ENCODE results near the gene SSRP1. TPM values are rescaled to one million over a fixed set of nuclear protein-coding genes. Genes with fewer than 3 reads are reported as not detected.
"Not testable (repeated sequence)": the region's sequence is repeated elsewhere in the genome, so short reads cannot be mapped to it uniquely, and the experiment has no call there.

SSRP1 gene
- total RNA-seq, 2 experiments from 2014 or later = 318 to 332 TPM

DNA sequence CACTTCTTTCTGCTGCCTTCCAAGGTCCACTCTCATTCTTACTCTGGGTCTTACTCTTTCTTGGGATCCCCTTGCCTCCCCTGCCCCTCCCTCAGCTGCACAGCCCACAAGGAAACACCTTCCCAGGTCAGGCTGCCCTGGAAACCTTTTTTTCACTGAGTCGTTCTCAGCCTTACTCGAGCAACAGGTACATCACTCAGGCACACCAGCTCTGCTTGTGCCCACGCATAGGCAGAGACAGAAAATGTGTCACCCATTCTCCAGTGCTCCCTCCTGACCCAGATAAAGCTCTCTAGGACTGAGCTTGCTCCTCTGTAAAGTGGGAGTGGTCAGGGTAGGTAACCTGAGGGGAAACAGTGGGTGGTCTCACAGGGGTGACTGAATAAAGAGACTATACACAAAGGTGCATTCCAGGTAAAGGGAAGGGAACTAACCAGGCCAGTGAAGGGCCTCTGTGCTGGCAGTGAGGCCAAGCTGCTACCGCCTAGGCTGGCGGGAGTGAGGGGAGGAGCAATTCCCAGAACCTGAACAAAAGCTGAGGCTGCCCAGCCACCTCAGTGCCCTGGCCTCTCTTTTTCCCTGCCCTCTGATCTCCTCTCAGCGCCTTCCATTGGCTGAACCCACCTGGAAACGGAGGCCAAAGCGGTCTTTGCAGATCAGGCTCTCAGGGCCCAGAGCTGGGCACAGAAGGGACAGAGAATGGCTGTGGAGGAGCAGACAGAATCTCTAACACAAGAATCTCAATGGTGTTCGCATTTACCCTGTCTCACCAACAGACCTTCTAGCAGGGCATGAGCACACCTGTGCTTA is 29.4 kb upstream of the SSRP1 start:
- Mint-ChIP-seq H3K9me3 (no peaks in the 10 kb centered on the region), H3K4me3 (no peak overlapping the region), H3K27ac (no peak overlapping the region), H3K36me3 (no peaks in the 10 kb centered on the region), H3K27me3 (peaks cover 5% of the 10 kb centered on the region), H3K4me1 (no peaks in the 10 kb centered on the region)
- no peak for DNase-seq

DNA sequence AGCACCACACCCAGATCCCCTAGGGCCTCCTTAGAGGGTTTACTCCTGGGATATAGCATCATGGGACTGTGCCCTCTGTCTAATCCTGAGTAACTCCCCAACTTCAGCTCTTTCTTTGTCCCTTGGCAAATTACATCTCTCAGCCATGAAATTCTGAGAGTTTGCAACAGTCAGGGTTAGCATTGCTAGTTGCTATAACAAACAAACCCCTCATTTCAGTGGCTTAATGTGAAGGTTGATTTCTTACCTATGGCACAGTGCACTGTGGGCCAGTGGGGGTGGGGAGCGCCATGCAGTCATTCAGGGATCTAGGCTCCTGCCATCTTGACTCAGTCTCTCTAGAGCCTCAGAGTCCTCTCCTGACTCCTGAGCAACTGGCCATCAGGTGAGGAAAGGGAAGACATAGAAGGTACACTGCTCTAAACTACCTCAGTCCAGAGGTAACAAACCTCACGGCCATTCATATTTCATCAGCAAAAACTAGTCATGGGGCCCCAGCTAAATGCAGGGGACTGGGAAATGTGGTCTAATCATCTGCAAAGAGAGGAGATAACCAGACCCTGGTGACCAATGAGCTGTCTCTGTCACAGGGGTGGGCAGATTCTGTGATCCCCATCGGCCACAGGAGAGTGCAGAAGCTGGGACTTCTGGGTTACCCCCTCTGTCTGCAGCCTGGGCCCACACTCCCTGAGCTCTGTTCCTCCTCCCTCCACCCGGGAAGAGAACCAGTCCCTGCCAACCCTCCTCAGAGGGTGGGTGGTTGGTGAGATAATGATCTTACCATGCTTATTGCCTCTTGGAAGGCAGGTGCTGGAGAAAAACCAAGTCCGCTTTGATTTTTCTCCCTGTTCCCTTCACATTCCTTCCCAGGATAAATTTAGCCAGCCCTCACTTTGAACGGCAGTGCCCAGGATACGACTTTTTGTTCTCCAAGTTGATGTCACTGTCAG is 27.7 kb upstream of the SSRP1 start:
- H3K27me3 Mint-ChIP-seq = peaks cover 5% of the 10 kb centered on the region
- no peaks in the 10 kb centered on the region for H3K36me3 Mint-ChIP-seq
- no peak for DNase-seq
- H3K4me3 Mint-ChIP-seq = no peak overlapping the region
- H3K27ac Mint-ChIP-seq = no peak overlapping the region
- no peaks in the 10 kb centered on the region for H3K4me1 Mint-ChIP-seq
- no peaks in the 10 kb centered on the region for H3K9me3 Mint-ChIP-seq

DNA sequence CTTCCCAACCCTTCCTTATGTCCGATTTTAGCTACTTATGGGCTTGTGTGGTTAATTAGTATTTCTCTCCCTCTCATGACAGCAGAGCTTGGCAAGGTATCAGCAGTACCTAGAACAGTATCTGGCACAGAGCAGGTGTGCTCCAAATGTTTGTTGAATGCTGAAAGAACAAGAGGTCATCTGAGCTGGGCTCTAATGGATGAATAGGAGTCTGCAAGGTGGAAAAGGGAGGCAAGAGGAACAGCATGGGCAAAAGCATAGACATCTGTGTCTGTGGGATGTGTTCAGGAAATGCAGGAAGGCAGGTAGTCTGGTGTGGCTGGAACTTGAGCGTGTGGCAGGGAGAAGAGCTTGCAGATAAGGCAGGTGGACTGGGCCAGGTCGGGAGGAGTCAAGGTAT is 26.2 kb upstream of the SSRP1 start:
- H3K4me3 Mint-ChIP-seq = no peak overlapping the region
- H3K27ac Mint-ChIP-seq = no peak overlapping the region
- no peaks in the 10 kb centered on the region for H3K36me3 Mint-ChIP-seq
- H3K9me3 Mint-ChIP-seq = no peaks in the 10 kb centered on the region
- peaks cover 5% of the 10 kb centered on the region for H3K27me3 Mint-ChIP-seq
- no peak for DNase-seq
- no peaks in the 10 kb centered on the region for H3K4me1 Mint-ChIP-seq

DNA sequence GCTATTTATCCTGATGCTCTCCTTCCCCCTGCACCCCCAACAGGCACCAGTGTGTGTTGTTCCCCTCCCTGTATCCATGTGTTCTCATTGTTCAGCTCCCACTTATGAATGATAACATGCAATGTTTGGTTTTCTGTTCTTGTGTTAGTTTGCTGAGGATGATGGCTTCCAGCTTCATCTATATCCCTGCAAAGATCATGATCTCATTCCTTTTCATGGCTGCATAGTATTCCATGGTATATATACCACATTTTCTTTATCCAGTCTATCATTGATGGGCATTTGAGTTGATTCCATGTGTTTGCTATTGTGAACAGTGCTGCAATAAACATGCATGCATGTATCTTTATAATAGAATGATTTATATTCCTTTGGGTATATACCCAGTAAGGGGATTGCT is 25.7 kb upstream of the SSRP1 start:
- not testable (repeated sequence) for H3K27me3 Mint-ChIP-seq, H3K4me1 Mint-ChIP-seq, H3K36me3 Mint-ChIP-seq, H3K4me3 Mint-ChIP-seq, DNase-seq, H3K9me3 Mint-ChIP-seq, H3K27ac Mint-ChIP-seq

DNA sequence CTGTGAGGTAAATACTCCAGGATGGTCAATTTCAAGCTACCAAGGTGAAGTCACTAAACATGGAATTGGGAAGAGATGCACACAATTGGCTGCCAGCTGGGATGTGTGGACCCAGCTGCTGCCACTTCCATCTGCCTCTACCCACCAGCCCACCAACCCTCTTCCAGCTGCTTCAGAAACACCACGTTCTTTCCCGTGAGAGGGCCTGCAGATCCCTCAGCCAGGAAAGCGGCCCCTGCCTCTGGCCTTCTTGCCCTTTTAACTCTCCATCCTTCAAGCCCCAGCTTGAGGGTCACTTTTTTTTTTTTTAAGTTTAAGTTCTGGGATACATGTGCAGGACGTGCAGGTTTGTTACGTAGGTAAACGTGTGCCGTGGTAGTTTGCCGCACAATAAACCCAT is 25.3 kb upstream of the SSRP1 start:
- Mint-ChIP-seq H3K4me3 (no peak overlapping the region), H3K27ac (no peak overlapping the region), H3K4me1 (peaks cover 3% of the 10 kb centered on the region), H3K9me3 (no peaks in the 10 kb centered on the region), H3K27me3 (peaks cover 5% of the 10 kb centered on the region), H3K36me3 (no peaks in the 10 kb centered on the region)
- DNase-seq = no peak

DNA sequence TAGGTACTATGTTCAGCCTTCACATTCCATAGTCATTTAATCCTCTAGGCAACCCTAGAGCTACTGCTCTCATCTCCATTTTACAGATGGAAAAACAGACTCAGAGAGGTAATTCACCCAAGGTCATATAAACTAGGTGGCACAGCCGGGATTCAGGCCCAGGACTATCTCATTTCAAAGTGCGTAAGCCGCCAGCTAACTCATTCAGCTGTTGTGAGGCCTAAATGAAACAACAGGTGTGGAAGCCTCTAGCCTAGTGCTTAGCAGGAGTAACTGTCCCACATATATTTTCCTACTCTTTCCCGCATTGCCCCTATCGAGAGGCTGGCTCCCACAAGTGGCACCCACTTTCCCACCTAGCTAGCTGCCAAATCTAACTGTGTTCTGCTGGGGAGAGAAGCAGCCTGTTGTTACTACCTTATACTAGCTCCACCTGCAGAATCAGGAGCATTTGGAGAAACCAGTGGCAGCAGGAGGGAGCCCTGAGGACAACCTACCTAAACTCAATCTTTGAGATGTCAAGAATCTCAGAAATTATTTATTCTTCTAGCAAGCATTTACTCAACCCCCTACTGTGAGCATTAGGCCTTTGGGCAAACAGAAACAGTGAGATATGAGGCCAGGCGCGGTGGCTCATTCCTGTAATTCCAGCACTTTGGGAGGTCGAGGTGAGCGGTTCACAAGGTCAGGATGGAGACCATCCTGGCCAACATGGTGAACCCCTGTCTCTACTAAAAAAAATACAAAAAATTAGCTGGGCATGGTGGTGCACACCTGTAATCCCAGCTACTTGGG is 24.4 kb upstream of the SSRP1 start:
- H3K27ac Mint-ChIP-seq = no peak overlapping the region
- no peaks in the 10 kb centered on the region for H3K36me3 Mint-ChIP-seq
- DNase-seq = no peak
- peaks cover 5% of the 10 kb centered on the region for H3K27me3 Mint-ChIP-seq
- no peaks in the 10 kb centered on the region for H3K9me3 Mint-ChIP-seq
- H3K4me3 Mint-ChIP-seq = no peak overlapping the region
- H3K4me1 Mint-ChIP-seq = peaks cover 3% of the 10 kb centered on the region

DNA sequence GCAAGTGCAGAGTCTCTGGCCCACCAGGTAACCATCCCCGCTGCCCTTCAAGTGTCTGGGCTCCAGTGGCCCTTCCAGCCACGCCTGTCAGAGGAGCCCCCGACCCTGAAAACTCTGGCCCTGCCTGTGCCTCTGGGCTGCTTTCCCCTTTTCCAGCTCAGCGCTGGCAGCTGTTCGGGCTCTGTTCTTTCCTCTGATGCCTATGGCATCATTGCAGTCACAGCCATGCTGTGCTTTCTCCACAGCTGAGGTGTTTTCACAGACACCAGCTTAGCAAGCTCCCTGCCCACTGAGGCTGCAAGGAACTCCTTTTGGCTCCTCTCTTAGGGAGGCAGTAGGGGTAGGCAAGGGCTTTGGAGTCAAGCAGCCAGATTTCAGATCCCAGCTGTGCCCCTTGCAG is 23.7 kb upstream of the SSRP1 start:
- Mint-ChIP-seq H3K9me3 (no peaks in the 10 kb centered on the region), H3K27me3 (peaks cover 10% of the 10 kb centered on the region), H3K4me1 (peaks cover 3% of the 10 kb centered on the region), H3K4me3 (no peak overlapping the region), H3K36me3 (no peaks in the 10 kb centered on the region), H3K27ac (no peak overlapping the region)
- no peak for DNase-seq

DNA sequence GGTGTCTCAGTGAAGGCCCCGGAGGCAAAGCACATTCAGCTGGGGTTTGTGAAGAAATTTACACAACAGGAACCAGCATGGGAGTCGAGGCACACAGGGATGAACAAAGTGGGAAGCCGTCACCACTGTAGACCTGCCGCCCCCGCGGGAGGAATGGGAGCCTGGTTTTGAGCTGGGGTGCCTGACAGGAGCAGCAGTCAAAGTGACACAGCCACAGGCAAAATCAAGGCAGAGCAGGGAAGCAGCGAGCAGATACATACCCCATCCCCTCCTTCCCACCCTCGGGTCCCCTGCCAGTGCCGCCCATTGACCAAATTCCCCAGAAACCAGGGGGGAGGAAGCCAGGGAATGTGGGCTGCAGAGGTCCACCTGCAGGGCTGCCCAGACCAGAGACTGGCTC is 23.3 kb upstream of the SSRP1 start:
- DNase-seq = no peak
- Mint-ChIP-seq H3K36me3 (no peaks in the 10 kb centered on the region), H3K27me3 (peaks cover 11% of the 10 kb centered on the region), H3K27ac (no peak overlapping the region), H3K4me3 (no peak overlapping the region), H3K4me1 (peaks cover 3% of the 10 kb centered on the region), H3K9me3 (no peaks in the 10 kb centered on the region)

DNA sequence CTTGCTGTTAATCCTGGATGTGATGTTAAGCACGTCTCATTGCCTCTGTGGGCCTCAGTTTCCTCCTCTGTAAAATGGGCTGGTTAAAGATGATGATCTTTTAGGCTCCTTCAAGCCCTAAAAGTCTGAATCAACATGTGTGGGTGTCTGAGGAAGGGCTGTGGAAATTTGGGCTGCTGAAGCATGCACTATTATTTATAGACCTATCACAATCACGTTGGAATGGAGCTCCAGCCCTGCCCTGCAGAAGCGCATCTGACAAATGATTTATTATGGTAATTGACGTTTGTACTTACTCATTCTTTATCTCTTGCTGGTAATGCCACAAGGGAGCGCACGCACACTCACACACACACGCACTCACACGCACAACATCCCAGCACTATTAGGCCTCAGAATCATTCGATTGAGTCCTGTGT is 22.9 kb upstream of the SSRP1 start:
- no peaks in the 10 kb centered on the region for H3K36me3 Mint-ChIP-seq
- H3K27me3 Mint-ChIP-seq = peaks cover 11% of the 10 kb centered on the region
- H3K4me3 Mint-ChIP-seq = no peak overlapping the region

DNA sequence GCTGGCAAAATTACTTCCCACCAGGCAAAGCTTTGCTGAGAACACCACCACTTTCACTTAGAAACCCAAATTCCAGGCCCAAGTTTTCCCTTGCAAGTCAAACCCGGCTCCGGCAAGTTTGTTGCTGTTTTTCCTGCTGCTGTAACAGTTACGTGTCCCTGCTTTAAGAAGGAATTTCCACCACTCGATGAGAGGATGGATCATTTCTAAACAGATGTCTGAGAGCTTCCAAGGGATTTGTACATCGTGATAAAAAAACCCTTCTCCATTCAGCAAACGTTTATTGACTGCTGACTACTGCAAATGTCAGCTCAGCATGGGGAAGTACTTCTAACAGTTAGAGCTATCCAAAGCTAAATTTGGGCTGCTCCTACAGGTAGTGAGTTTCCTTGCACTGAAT is 22.2 kb upstream of the SSRP1 start:
- no peaks in the 10 kb centered on the region for H3K36me3 Mint-ChIP-seq
- no peaks in the 10 kb centered on the region for H3K9me3 Mint-ChIP-seq
- peaks cover 3% of the 10 kb centered on the region for H3K4me1 Mint-ChIP-seq
- DNase-seq = no peak
- H3K27me3 Mint-ChIP-seq = peaks cover 7% of the 10 kb centered on the region
- H3K27ac Mint-ChIP-seq = no peak overlapping the region
- no peak overlapping the region for H3K4me3 Mint-ChIP-seq

More for the DNA sequence above, 22.9 kb upstream of the SSRP1 start:
- H3K27ac Mint-ChIP-seq = no peak overlapping the region
- no peaks in the 10 kb centered on the region for H3K9me3 Mint-ChIP-seq
- peaks cover 3% of the 10 kb centered on the region for H3K4me1 Mint-ChIP-seq
- DNase-seq = no peak

DNA sequence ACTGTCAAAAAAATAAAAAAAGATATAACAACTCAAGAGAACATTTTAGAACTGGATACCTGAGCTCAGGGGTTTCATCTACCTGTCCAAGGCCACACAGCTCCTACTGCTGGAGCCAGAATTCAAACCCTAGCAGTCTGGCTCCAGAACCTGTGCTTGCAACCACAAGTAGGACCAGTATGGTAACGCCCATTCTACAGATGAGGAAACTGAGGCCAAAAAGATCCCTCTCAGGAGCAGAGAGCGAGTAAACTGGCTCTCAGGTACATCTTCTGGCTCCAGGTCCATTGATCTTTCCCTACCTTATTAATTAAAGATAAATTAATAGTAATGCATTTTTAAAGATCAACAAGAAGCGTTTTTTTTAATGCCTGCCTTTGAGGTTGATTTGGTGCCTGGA is 21.6 kb upstream of the SSRP1 start:
- H3K4me1 Mint-ChIP-seq = peaks cover 3% of the 10 kb centered on the region
- H3K27me3 Mint-ChIP-seq = peaks cover 7% of the 10 kb centered on the region
- no peak overlapping the region for H3K27ac Mint-ChIP-seq
- no peaks in the 10 kb centered on the region for H3K9me3 Mint-ChIP-seq
- no peaks in the 10 kb centered on the region for H3K36me3 Mint-ChIP-seq
- no peak for DNase-seq
- no peak overlapping the region for H3K4me3 Mint-ChIP-seq

DNA sequence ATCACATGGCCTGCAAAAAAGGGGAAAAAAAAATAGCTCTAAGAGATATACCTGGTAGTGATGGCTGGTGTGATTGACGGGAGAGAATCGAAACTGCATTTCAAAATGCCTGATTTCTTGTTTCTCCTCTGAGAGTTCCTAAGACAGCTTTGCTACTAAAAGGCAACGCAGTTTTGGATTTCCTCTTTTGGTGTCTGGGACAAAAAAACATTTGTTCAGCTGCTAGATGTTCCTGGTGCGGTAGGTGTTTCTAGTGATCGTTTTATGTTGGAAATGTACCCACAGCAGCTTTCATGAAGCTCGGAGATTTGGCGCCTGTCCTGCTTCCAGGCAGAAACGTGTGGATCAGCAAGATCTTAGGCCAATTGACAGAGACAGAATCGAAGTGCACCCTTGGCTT is 20.6 kb upstream of the SSRP1 start:
- no peaks in the 10 kb centered on the region for H3K36me3 Mint-ChIP-seq
- DNase-seq = no peak
- H3K9me3 Mint-ChIP-seq = peaks cover 4% of the 10 kb centered on the region
- no peak overlapping the region for H3K27ac Mint-ChIP-seq
- no peak overlapping the region for H3K4me3 Mint-ChIP-seq
- peaks cover 3% of the 10 kb centered on the region for H3K4me1 Mint-ChIP-seq
- H3K27me3 Mint-ChIP-seq = peaks cover 11% of the 10 kb centered on the region

DNA sequence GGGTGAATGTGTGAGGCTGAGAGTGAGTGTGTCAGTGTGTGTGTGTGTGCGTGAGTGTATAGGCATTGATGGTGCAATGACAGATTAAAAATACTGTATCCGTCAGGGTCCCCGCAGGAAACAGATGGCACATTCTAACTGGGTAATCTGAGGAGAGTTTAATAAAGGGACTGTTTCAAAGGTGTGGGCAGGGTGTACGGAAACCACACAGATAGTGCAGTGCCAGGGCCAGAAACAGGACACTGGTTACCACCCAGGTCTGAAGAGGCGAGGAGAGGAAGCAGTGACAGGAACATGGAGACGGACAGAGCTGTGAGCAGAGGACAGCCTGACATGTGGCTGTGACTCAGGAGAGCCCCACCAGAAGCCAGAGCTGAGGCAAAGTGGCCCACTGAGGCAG is 19.0 kb upstream of the SSRP1 start:
- peaks cover 3% of the 10 kb centered on the region for H3K4me1 Mint-ChIP-seq
- H3K4me3 Mint-ChIP-seq = no peak overlapping the region
- peaks cover 15% of the 10 kb centered on the region for H3K27me3 Mint-ChIP-seq
- peaks cover 5% of the 10 kb centered on the region for H3K9me3 Mint-ChIP-seq
- no peaks in the 10 kb centered on the region for H3K36me3 Mint-ChIP-seq
- no peak overlapping the region for H3K27ac Mint-ChIP-seq
- no peak for DNase-seq

DNA sequence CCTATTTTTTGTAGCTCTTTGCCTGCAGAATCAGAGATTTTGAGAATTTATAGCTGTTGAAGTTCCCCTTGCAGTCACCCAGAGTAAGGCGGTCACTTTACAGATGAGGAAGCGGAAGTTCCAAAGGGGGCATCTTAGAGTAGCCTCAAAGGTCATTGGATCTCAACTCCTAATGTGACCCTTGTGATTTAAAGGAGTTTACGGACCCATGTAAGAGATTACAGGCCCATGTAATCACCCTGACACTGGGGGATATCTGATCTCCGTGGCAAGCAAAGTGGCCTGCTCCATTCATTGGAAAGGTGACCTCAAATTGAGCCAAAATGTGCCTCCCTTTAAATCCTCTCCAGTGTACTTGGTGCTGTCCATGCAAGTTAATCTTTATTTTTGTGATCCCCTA is 18.2 kb upstream of the SSRP1 start:
- H3K4me1 Mint-ChIP-seq = peaks cover 3% of the 10 kb centered on the region
- peaks cover 15% of the 10 kb centered on the region for H3K27me3 Mint-ChIP-seq
- no peaks in the 10 kb centered on the region for H3K36me3 Mint-ChIP-seq
- H3K4me3 Mint-ChIP-seq = no peak overlapping the region
- no peak overlapping the region for H3K27ac Mint-ChIP-seq
- no peak for DNase-seq
- peaks cover 5% of the 10 kb centered on the region for H3K9me3 Mint-ChIP-seq

DNA sequence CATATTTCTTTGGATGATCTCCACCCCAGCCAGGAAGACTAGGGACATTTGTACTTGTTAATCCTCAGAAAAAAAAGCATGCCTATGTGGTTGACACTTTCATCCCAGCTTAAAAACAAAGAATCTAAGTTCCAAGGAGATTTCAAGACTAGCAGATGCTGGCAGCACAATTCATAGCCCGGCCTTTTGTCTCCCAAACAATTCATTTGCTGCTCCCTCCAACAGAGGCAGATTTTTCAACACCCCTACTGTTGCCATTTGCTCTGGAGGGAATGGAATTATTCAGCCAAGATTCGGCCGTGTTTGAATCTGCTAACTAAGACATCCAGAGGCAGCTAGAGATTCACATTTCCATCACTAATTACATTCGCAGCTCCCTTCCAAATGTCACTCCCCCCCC is 17.8 kb upstream of the SSRP1 start:
- peaks cover 3% of the 10 kb centered on the region for H3K4me1 Mint-ChIP-seq
- H3K36me3 Mint-ChIP-seq = no peaks in the 10 kb centered on the region
- no peak for DNase-seq
- no peak overlapping the region for H3K4me3 Mint-ChIP-seq
- H3K27ac Mint-ChIP-seq = no peak overlapping the region
- peaks cover 5% of the 10 kb centered on the region for H3K9me3 Mint-ChIP-seq
- peaks cover 15% of the 10 kb centered on the region for H3K27me3 Mint-ChIP-seq
